ENCODE results near the gene C1orf226.

DNA sequence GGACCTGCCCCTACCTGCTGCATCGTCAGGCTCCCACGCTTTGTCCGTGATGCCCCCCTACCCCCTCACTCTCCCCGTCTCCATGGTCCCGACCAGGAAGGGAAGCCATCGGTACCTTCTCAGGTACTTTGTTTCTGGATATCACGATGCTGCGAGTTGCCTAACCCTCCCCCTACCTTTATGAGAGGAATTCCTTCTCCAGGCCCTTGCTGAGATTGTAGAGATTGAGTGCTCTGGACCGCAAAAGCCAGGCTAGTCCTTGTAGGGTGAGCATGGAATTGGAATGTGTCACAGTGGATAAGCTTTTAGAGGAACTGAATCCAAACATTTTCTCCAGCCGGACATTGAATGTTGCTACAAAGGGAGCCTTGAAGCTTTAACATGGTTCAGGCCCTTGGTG, 13.8 kb upstream of the C1orf226 start:
- TF ChIP-seq RCOR1 (conservative IDR thresholded peaks at IDR 0.05; ENCODE audit: low read depth, low read length), result no peak
- TF ChIP-seq SUZ12 (IDR thresholded peaks at IDR 0.05; ENCODE audit: unreplicated experiment), result no peak
- no peak for TF ChIP-seq EZH2 (IDR thresholded peaks at IDR 0.05; ENCODE audit: borderline replicate concordance, control insufficient read depth, low read depth, low read length)
